ENCODE data around the gene RUNDC1. TPM values are rescaled to one million over a fixed set of nuclear protein-coding genes. Genes with fewer than 3 reads are reported as not detected.

RUNDC1 gene
- total RNA-seq, 1 experiment from 2014 or later: 11.2 TPM

DNA sequence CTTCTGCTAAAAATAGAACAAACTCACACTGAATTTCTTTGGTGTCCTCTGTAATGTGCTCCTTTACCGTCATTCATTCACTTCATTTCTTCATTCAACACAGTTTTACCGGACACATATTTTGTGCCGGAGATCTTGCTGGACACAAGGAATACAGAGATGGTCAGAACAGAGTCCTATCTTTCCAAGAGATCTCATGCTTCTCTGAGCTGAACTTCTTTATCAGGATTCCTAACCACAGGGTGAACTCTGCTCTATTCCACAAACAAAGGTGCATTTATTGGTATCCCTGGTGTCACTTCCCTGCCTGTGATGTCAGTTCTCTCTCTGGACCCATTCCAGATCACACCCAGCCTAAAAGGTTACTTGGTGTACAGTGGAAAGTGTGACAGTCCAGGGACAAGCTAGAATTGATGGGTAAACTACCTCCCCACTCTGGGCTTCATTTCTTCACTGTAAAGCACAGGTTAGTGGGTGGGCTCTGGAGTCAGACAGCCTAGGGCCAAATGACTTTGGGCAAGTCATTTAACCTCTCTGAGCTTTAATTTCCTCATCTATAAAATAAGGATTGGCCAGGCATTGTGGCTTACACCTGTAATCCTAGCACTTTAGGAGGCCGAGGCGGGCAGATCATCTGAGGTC is 30.4 kb downstream of the RUNDC1 start:
- H3K4me3 ChIP-seq (ENCODE audit: low read depth in 2 of 2, low read length in 2 of 2): no peak overlapping the region
- in situ Hi-C loops (cut with HindIII; ENCODE audit: low pct_unique_long_range_greater_than_20kb, low sequenced_read_pairs): no loop called here
- CTCF ChIA-PET: no interaction called here
- DNase-seq (ENCODE audit: low read depth, low spot score) (no peak), ATAC-seq (0 out of 2 replicates have a peak, but pooled peaks have one; percentile 17)
- intact Hi-C loops (cut with micrococcal nuclease; ENCODE audit: unreplicated experiment): no loop called here
- no TSS peak for BruUV-seq (replicated peaks)
- no peaks in the 10 kb centered on the region for H3K27me3 ChIP-seq (ENCODE audit: control insufficient read depth, insufficient read depth, low read length)
- no peaks in the 10 kb centered on the region for H3K9me3 ChIP-seq (ENCODE audit: control insufficient read depth, insufficient read depth, low read depth, low read length)
- no peak overlapping the region for H3K27ac ChIP-seq (ENCODE audit: low read length)
- H3K4me1 ChIP-seq (ENCODE audit: control insufficient read depth, insufficient read depth, low read length): peaks cover 10% of the 10 kb centered on the region
- H3K36me3 ChIP-seq (ENCODE audit: control insufficient read depth, insufficient read depth, low read length): no peaks in the 10 kb centered on the region
- POLR2A ChIA-PET: no interaction called here
- TF ChIP-seq, protein P1, sequence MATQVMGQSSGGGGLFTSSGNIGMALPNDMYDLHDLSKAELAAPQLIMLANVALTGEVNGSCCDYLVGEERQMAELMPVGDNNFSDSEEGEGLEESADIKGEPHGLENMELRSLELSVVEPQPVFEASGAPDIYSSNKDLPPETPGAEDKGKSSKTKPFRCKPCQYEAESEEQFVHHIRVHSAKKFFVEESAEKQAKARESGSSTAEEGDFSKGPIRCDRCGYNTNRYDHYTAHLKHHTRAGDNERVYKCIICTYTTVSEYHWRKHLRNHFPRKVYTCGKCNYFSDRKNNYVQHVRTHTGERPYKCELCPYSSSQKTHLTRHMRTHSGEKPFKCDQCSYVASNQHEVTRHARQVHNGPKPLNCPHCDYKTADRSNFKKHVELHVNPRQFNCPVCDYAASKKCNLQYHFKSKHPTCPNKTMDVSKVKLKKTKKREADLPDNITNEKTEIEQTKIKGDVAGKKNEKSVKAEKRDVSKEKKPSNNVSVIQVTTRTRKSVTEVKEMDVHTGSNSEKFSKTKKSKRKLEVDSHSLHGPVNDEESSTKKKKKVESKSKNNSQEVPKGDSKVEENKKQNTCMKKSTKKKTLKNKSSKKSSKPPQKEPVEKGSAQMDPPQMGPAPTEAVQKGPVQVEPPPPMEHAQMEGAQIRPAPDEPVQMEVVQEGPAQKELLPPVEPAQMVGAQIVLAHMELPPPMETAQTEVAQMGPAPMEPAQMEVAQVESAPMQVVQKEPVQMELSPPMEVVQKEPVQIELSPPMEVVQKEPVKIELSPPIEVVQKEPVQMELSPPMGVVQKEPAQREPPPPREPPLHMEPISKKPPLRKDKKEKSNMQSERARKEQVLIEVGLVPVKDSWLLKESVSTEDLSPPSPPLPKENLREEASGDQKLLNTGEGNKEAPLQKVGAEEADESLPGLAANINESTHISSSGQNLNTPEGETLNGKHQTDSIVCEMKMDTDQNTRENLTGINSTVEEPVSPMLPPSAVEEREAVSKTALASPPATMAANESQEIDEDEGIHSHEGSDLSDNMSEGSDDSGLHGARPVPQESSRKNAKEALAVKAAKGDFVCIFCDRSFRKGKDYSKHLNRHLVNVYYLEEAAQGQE (IDR thresholded peaks at IDR 0.05; ENCODE audit: insufficient read depth in 1 of 2, low read depth in 2 of 2, low read length in 1 of 2): no peak
- TF ChIP-seq SIN3A (IDR thresholded peaks at IDR 0.05; ENCODE audit: borderline replicate concordance, insufficient read depth, low read depth, low read length): no peak
- TF ChIP-seq POLR2AphosphoS5 (IDR thresholded peaks at IDR 0.05; ENCODE audit: low read depth, low read length): no peak
- no peak for TF ChIP-seq TCF7L2 (IDR thresholded peaks at IDR 0.05; ENCODE audit: low read depth, low read length)
- TF ChIP-seq, protein P2, sequence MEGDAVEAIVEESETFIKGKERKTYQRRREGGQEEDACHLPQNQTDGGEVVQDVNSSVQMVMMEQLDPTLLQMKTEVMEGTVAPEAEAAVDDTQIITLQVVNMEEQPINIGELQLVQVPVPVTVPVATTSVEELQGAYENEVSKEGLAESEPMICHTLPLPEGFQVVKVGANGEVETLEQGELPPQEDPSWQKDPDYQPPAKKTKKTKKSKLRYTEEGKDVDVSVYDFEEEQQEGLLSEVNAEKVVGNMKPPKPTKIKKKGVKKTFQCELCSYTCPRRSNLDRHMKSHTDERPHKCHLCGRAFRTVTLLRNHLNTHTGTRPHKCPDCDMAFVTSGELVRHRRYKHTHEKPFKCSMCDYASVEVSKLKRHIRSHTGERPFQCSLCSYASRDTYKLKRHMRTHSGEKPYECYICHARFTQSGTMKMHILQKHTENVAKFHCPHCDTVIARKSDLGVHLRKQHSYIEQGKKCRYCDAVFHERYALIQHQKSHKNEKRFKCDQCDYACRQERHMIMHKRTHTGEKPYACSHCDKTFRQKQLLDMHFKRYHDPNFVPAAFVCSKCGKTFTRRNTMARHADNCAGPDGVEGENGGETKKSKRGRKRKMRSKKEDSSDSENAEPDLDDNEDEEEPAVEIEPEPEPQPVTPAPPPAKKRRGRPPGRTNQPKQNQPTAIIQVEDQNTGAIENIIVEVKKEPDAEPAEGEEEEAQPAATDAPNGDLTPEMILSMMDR (IDR thresholded peaks at IDR 0.05): no peak

DNA sequence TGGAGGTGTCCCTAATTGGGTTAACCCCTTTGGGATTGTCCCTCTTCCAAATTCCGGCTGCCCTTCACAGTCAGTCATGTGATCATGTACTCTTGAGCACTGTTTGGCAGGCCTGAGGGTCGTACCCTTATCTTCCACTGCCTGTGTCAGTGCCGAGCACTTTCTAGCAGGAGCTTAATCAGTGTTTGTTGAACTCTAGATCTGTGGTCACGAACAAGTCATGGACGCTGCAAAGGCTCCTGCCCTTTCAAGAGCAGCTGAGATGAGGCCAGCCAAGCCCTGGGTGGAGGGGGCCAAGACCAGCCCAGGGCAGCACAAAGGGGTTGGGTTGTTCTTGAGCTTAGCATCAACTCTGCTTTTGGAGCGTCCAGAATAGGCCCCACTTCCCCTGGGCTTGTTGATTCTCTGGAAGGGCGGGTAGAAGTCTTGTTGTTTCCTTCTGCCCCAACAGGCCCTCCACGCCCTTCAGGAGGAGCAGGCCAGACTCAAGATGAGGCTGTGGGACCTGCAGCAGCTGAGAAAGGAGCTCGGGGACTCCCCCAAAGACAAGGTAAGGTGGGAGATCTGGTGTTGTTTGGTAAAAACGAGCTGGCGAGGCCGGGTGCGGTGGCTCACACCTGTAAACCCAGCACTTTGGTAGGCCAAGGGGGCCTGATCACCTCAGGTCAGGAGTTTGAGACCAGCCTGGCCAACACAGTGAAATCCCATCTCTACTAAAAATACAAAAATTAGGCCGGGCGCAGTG is 31.5 kb downstream of the RUNDC1 start:
- Histone ChIP-seq H3K36me3 (ENCODE audit: control insufficient read depth, insufficient read depth, low read length) (no peaks in the 10 kb centered on the region), H3K9me3 (ENCODE audit: control insufficient read depth, insufficient read depth, low read depth, low read length) (no peaks in the 10 kb centered on the region), H3K27ac (ENCODE audit: low read length) (no peak overlapping the region), H3K27me3 (ENCODE audit: control insufficient read depth, insufficient read depth, low read length) (no peaks in the 10 kb centered on the region), H3K4me1 (ENCODE audit: control insufficient read depth, insufficient read depth, low read length) (peaks cover 10% of the 10 kb centered on the region), H3K4me3 (ENCODE audit: low read depth in 2 of 2, low read length in 2 of 2) (no peak overlapping the region)
- ChIA-PET POLR2A (no interaction called here), CTCF (interaction anchor here (0.6 kb wide), 1 partner anchor 10 kb away, joined by 11 read pairs; the partner anchor contains the start of gene VAT1)
- in situ Hi-C loops (cut with HindIII; ENCODE audit: low pct_unique_long_range_greater_than_20kb, low sequenced_read_pairs) (no loop called here), intact Hi-C loops (cut with micrococcal nuclease; ENCODE audit: unreplicated experiment) (no loop called here)
- ATAC-seq (no peak), DNase-seq (ENCODE audit: low read depth, low spot score) (no peak)
- no TSS peak for BruUV-seq (replicated peaks)
- no peak for TF ChIP-seq SIN3A (IDR thresholded peaks at IDR 0.05; ENCODE audit: borderline replicate concordance, insufficient read depth, low read depth, low read length)
- TF ChIP-seq, protein P2 (IDR thresholded peaks at IDR 0.05): no peak
- no peak for TF ChIP-seq TCF7L2 (IDR thresholded peaks at IDR 0.05; ENCODE audit: low read depth, low read length)
- TF ChIP-seq POLR2AphosphoS5 (IDR thresholded peaks at IDR 0.05; ENCODE audit: low read depth, low read length): no peak
- TF ChIP-seq, protein P1 (IDR thresholded peaks at IDR 0.05; ENCODE audit: insufficient read depth in 1 of 2, low read depth in 2 of 2, low read length in 1 of 2): no peak
